SK-N-SH (cell line): ENCODE measurements around the gene TNFAIP2. TPM values are rescaled to one million over a fixed set of nuclear protein-coding genes. Genes with fewer than 3 reads are reported as not detected.
"Not testable (repeated sequence)": the region's sequence is repeated elsewhere in the genome, so short reads cannot be mapped to it uniquely, and the experiment has no call there.

Source experiments
- CTCF ChIA-PET: fragments of 300-600, 350-600 bp; formaldehyde crosslinking; extraction: SDS; loops from one replicate; lab custom pipeline; 2021; lab: Yijun Ruan, JAX
- POLR2A ChIA-PET: fragments of 350-600 bp; sonication (Branson Sonifier 250); formaldehyde crosslinking; extraction: SDS; loops from one replicate; lab custom pipeline; 2020; ENCODE audit warnings: antibody characterized with exemption, inconsistent platforms; lab: Yijun Ruan, JAX
- DNase-seq: peaks from one replicate; pipeline ENCODE4 v3.0.0; 2012
- H2AFZ ChIP-seq: fragments of 200-600 bp; sonication (generic); 2 replicates; pipeline ENCODE4 v1.8.1; 2016; ENCODE audit warnings: antibody characterized with exemption, mild to moderate bottlenecking, low read depth
- H3F3A ChIP-seq: fragments of 200-600 bp; sonication (generic); replicated peaks from 2 replicates; pipeline ENCODE3; 2016; ENCODE audit warnings: antibody characterized with exemption, mild to moderate bottlenecking; ENCODE audit not compliant: insufficient read depth
- H3K27ac ChIP-seq, 2 experiments: fragments of 200-500 bp in 1 of 2; fragments of 200-600 bp in 1 of 2; sonication (Bioruptor generic) in 1 of 2; sonication (generic), shearing (Covaris generic) in 1 of 2; 2 replicates each; pipeline versions ENCODE4 v1.5.1 to v1.6.1; 2014 to 2016; ENCODE audit warnings: low read depth in 2 of 2, inconsistent platforms in 1 of 2, low read length in 1 of 2, mild to moderate bottlenecking in 1 of 2, mixed read lengths in 1 of 2
- H3K27me3 ChIP-seq: fragments of 200-600 bp; sonication (generic), shearing (Covaris generic); 2 replicates; pipeline ENCODE4 v1.6.1; 2016; ENCODE audit warnings: mixed run types; ENCODE audit not compliant: insufficient read depth
- H3K36me3 ChIP-seq, 2 experiments: fragments of 200-500 bp in 1 of 2; fragments of 200-600 bp in 1 of 2; sonication (Bioruptor generic) in 1 of 2; sonication (generic) in 1 of 2; replicated peaks in 1 of 2; 2 replicates each; pipeline versions ENCODE3 to v1.5.1; 2014 to 2016; ENCODE audit warnings: low read length in 1 of 2, mild to moderate bottlenecking in 1 of 2; ENCODE audit not compliant: insufficient read depth in 2 of 2, control insufficient read depth in 1 of 2
- H3K4me1 ChIP-seq, 2 experiments: fragments of 200-500 bp in 1 of 2; fragments of 200-600 bp in 1 of 2; sonication (Bioruptor generic) in 1 of 2; sonication (generic), shearing (Covaris generic) in 1 of 2; 2 replicates each; pipeline versions ENCODE4 v1.5.1 to v1.6.1; 2014 to 2016; ENCODE audit warnings: low read depth in 1 of 2, low read length in 1 of 2, mixed run types in 1 of 2; ENCODE audit not compliant: insufficient read depth in 2 of 2, control insufficient read depth in 1 of 2
- H3K4me2 ChIP-seq: fragments of 200-600 bp; sonication (generic), shearing (Covaris generic); 2 replicates; pipeline ENCODE4 v1.6.1; 2017; ENCODE audit warnings: mixed run types
- H3K4me3 ChIP-seq, 2 experiments: fragments of 200-500 bp in 1 of 2; fragments of 200-600 bp in 1 of 2; sonication (Bioruptor generic) in 1 of 2; sonication (generic), shearing (Covaris generic) in 1 of 2; 2 replicates each; pipeline versions ENCODE4 v1.5.1 to v1.8.1; 2014 to 2016; ENCODE audit warnings: low read depth in 2 of 2, inconsistent platforms in 1 of 2, low read length in 1 of 2, mild to moderate bottlenecking in 1 of 2, mixed read lengths in 1 of 2, moderate library complexity in 1 of 2
- H3K79me2 ChIP-seq: fragments of 200-600 bp; sonication (generic); 2 replicates; pipeline ENCODE4 v1.8.1; 2017; ENCODE audit warnings: mild to moderate bottlenecking; ENCODE audit not compliant: insufficient read depth
- H3K9ac ChIP-seq: fragments of 200-600 bp; sonication (generic); 2 replicates; pipeline ENCODE4 v1.6.1; 2017; ENCODE audit warnings: mixed run types
- H3K9me2 ChIP-seq: fragments of 200-600 bp; sonication (generic); 2 replicates; pipeline ENCODE4 v1.6.1; 2017; ENCODE audit warnings: mixed run types
- H3K9me3 ChIP-seq: fragments of 200-600 bp; sonication (generic); 2 replicates; pipeline ENCODE4 v1.6.1; 2017; ENCODE audit warnings: mixed run types, mild to moderate bottlenecking, moderate library complexity
- H4K20me1 ChIP-seq: fragments of 200-600 bp; sonication (generic); 2 replicates; pipeline ENCODE4 v1.6.1; 2017; ENCODE audit warnings: mild to moderate bottlenecking, mixed run types; ENCODE audit not compliant: insufficient read depth
- CHD2 ChIP-seq: fragments of 150-350 bp; IDR thresholded peaks from 2 replicates; pipeline ENCODE4 v1.6.1; 2018; ENCODE audit warnings: low read length; ENCODE audit not compliant: partially characterized antibody
- CTCF ChIP-seq: fragments of 200-600 bp; sonication (generic); IDR thresholded peaks from 2 replicates; pipeline ENCODE4 v1.6.1; 2017; ENCODE audit warnings: antibody characterized with exemption, mild to moderate bottlenecking, moderate library complexity
- ELF1 ChIP-seq: IDR thresholded peaks from 2 replicates; pipeline ENCODE4 v1.4.0; 2012
- EP300 ChIP-seq, 2 experiments: IDR thresholded peaks; 2 replicates each; pipeline versions ENCODE4 v1.4.0 to v1.6.1; 2012; ENCODE audit warnings: borderline replicate concordance in 1 of 2, low read depth in 1 of 2, low read length in 1 of 2
- GABPA ChIP-seq: IDR thresholded peaks from 2 replicates; pipeline ENCODE4 v1.4.0; 2012; ENCODE audit warnings: low read depth, mild to moderate bottlenecking
- NFIC ChIP-seq: IDR thresholded peaks from 2 replicates; pipeline ENCODE4 v1.4.0; 2012; ENCODE audit warnings: borderline replicate concordance
- NRF1 ChIP-seq: IDR thresholded peaks from 2 replicates; pipeline ENCODE4 v1.6.1; 2012; ENCODE audit warnings: low read depth, mild to moderate bottlenecking, low read length
- PBX3 ChIP-seq: IDR thresholded peaks from 2 replicates; pipeline ENCODE4; 2012
- POLR2AphosphoS5 ChIP-seq: IDR thresholded peaks from 2 replicates; pipeline ENCODE4 v1.6.1; 2012; ENCODE audit warnings: low read depth, low read length
- RAD21 ChIP-seq: IDR thresholded peaks from 2 replicates; pipeline ENCODE4 v1.6.1; 2012; ENCODE audit warnings: mild to moderate bottlenecking, low read length
- RFX5 ChIP-seq: IDR thresholded peaks from 2 replicates; pipeline ENCODE4 v1.6.1; 2012; ENCODE audit warnings: mild to moderate bottlenecking, improper control_type of control experiment, low read length
- RXRA ChIP-seq: IDR thresholded peaks from 2 replicates; pipeline ENCODE4 v1.4.0; 2012; ENCODE audit warnings: low read depth, mild to moderate bottlenecking, borderline replicate concordance
- SIN3A ChIP-seq: IDR thresholded peaks from 2 replicates; pipeline ENCODE4 v1.6.1; 2012; ENCODE audit warnings: low read depth, mild to moderate bottlenecking, low read length, moderate library complexity, borderline replicate concordance
- TCF12 ChIP-seq: IDR thresholded peaks from 2 replicates; pipeline ENCODE4 v1.4.0; 2012
- TEAD4 ChIP-seq: IDR thresholded peaks from 2 replicates; pipeline ENCODE4 v1.4.0; 2012; ENCODE audit warnings: mild to moderate bottlenecking, borderline replicate concordance; ENCODE audit not compliant: insufficient read depth
- YY1 ChIP-seq: IDR thresholded peaks from 2 replicates; pipeline ENCODE4 v1.4.0; 2012; ENCODE audit warnings: low read depth, mild to moderate bottlenecking
- WGBS: methylation state at CpG from one replicate; pipeline ENCODE4 v1.1.6; 2017; ENCODE audit warnings: low lambda C conversion rate; 5-methylcytosine and 5-hydroxymethylcytosine counted together
- polyA plus RNA-seq, 3 experiments: library from polyadenylated mRNA; depleted of rRNA; stranded (reverse); fragments of >200 nt; gene quantifications; 2 replicates each; pipeline ENCODE4 v1.2.3, GENCODE V29; 2012
- TF ChIP-seq, protein P1 (sequence below): IDR thresholded peaks from 2 replicates; pipeline ENCODE4 v1.4.0; 2012; ENCODE audit warnings: low read depth

The TNFAIP2 gene
- polyA plus RNA-seq, 1 of the 3 experiments (the other 2 are of a cell fraction): 16.0 TPM

DNA sequence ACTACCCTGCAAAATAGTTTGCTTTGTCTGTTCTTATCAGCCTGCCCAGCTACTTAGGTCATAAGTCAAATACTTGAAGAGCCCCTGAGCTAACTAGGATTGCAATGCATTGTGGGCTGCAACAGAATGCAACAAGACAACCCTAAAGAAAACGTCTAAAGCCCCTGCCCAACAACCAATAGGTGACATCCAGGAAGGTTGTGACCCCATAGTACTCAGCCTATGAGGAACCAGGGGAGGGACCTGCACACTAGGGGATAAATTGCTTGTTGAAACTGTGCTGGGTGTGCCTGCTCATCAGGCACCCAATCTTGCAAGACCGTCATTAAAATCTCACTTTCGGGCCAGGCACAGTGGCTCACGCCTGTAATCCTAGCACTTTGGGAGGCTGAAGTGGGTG, 52.9 kb downstream of the TNFAIP2 start:
- H3K27me3 ChIP-seq, H3K4me3 ChIP-seq, H3F3A ChIP-seq, H4K20me1 ChIP-seq, H3K9ac ChIP-seq, POLR2A ChIA-PET, H3K9me2 ChIP-seq, H2AFZ ChIP-seq, DNase-seq, H3K4me2 ChIP-seq, H3K4me1 ChIP-seq, H3K79me2 ChIP-seq, H3K9me3 ChIP-seq, H3K27ac ChIP-seq, H3K36me3 ChIP-seq: not testable (repeated sequence)
- CTCF ChIA-PET: interaction anchor here (0.9 to 3.0 kb wide), 2 partner anchors 10 to 72 kb away, joined by 3 to 12 read pairs; no protein-coding TSS in a partner anchor
- WGBS: 72% methylated on average over 4 of the region's 4 CpGs

DNA sequence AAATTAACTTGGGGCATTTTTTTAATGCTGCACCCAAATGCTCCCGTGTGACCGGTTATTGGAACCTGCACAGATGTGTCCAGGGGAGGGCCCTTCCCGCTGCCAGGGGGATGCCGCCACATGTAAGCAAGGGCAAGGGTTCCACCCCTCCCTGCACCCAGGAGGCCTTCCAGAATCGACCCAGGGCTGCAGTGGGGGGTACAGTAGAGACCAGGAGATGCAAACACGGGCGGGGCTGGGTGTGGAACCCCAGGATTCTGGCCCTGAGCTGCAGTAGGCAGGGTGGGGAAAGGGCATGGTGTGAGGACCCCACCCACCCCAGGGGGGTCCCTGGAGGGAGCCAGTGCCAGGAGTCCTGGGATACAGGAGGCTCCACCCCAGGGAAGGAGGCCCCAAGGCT, 54.1 kb downstream of the TNFAIP2 start:
- ChIA-PET CTCF (interaction anchor here (0.6 to 8.3 kb wide), 4 partner anchors 9 to 1951 kb away, joined by 3 to 140 read pairs (median 8); no protein-coding TSS in a partner anchor), POLR2A (no interaction called here)
- DNase-seq: no peak
- no peak overlapping the region for H2AFZ ChIP-seq
- no peak overlapping the region for H3K9ac ChIP-seq
- H3K27me3 ChIP-seq: no peaks in the 10 kb centered on the region
- WGBS: 57% methylated on average over 7 of the region's 7 CpGs
- no peaks in the 10 kb centered on the region for H3K9me3 ChIP-seq
- no peaks in the 10 kb centered on the region for H3F3A ChIP-seq
- TF ChIP-seq CHD2 (no peak), POLR2AphosphoS5 (no peak), SIN3A (no peak)
- no peak overlapping the region for H3K27ac ChIP-seq
- no peaks in the 10 kb centered on the region for H3K4me1 ChIP-seq
- no peak overlapping the region for H3K4me2 ChIP-seq
- H3K9me2 ChIP-seq: no peaks in the 10 kb centered on the region
- no peak overlapping the region for H3K4me3 ChIP-seq
- no peaks in the 10 kb centered on the region for H3K36me3 ChIP-seq
- H3K79me2 ChIP-seq: no peaks in the 10 kb centered on the region
- no peaks in the 10 kb centered on the region for H4K20me1 ChIP-seq

DNA sequence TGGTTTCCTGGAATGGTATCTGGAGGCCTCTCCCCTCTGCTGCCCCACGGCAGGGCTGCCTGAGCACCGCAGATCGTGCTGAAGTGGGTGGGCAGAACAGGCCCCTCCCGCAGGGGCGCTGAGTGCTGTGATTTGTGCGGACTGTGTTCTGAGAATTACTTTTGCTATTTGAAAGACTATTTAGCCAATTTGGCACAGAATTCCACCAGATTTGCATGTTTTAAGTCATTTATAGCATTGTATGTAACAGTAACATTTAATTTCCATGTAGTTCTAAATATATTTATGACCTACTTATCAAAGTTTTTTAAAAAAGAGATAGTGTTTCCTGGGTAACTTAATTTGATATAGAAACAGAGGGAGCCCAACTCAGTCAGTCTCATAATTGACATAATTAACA, 55.3 kb downstream of the TNFAIP2 start:
- H4K20me1 ChIP-seq: no peaks in the 10 kb centered on the region
- TF ChIP-seq NFIC (no peak), GABPA (no peak), YY1 (no peak), RAD21 (no peak), EP300 (IDR thresholded peaks at IDR 0.05; ENCODE audit: borderline replicate concordance in 1 of 2, low read depth in 1 of 2, low read length in 1 of 2) (no peak), TCF12 (no peak), ELF1 (no peak), RXRA (no peak), CHD2 (no peak), TEAD4 (no peak), CTCF (no peak), RFX5 (no peak), PBX3 (no peak), NRF1 (no peak)
- TF ChIP-seq, protein P1, sequence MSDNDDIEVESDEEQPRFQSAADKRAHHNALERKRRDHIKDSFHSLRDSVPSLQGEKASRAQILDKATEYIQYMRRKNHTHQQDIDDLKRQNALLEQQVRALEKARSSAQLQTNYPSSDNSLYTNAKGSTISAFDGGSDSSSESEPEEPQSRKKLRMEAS: no peak
- no peak overlapping the region for H3K4me3 ChIP-seq
- 85% methylated on average over 6 of the region's 6 CpGs for WGBS
- ChIA-PET POLR2A (no interaction called here), CTCF (interaction anchor here (8.3 kb wide), 1 partner anchor 75 kb away, joined by 140 read pairs; no protein-coding TSS in a partner anchor)
- no peak for DNase-seq
- no peak overlapping the region for H2AFZ ChIP-seq
- H3K27ac ChIP-seq: no peak overlapping the region
- H3K9me3 ChIP-seq: no peaks in the 10 kb centered on the region
- no peaks in the 10 kb centered on the region for H3K27me3 ChIP-seq
- no peaks in the 10 kb centered on the region for H3K9me2 ChIP-seq
- no peak overlapping the region for H3K4me2 ChIP-seq
- no peaks in the 10 kb centered on the region for H3K4me1 ChIP-seq
- no peaks in the 10 kb centered on the region for H3F3A ChIP-seq
- no peak overlapping the region for H3K9ac ChIP-seq
- H3K36me3 ChIP-seq: no peaks in the 10 kb centered on the region
- H3K79me2 ChIP-seq: no peaks in the 10 kb centered on the region
